ENCODE results near the gene PYGM.

Gene PYGM

GRCh38 chr11:64801561-64802369 lies 42.0 kb upstream of the PYGM start:
- no peak for DNase-seq (ENCODE audit: insufficient read length, low spot score)
- FAIRE-seq: no peak
- TF ChIP-seq, protein P1, sequence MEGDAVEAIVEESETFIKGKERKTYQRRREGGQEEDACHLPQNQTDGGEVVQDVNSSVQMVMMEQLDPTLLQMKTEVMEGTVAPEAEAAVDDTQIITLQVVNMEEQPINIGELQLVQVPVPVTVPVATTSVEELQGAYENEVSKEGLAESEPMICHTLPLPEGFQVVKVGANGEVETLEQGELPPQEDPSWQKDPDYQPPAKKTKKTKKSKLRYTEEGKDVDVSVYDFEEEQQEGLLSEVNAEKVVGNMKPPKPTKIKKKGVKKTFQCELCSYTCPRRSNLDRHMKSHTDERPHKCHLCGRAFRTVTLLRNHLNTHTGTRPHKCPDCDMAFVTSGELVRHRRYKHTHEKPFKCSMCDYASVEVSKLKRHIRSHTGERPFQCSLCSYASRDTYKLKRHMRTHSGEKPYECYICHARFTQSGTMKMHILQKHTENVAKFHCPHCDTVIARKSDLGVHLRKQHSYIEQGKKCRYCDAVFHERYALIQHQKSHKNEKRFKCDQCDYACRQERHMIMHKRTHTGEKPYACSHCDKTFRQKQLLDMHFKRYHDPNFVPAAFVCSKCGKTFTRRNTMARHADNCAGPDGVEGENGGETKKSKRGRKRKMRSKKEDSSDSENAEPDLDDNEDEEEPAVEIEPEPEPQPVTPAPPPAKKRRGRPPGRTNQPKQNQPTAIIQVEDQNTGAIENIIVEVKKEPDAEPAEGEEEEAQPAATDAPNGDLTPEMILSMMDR (IDR thresholded peaks at IDR 0.05; ENCODE audit: insufficient read depth, missing control alignments): no peak

DNA sequence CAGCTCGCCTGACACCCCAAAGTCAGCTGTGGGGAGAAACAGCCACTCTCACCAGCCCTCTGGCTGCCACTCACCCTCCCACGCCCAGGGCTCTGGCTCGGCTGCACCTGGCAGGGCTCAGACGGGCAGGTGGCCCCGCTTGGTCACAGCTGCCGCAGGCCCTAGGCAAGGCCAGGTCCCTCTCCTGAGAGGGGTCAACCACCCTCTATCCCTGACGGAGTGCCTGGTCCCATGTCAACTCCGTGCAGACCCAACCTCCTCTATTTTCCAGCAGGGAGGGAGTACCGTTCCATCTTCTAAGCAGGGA lies 41.3 kb upstream of the PYGM start:
- DNase-seq (ENCODE audit: insufficient read length, low spot score) (no peak), FAIRE-seq (no peak)
- TF ChIP-seq, protein P1 (IDR thresholded peaks at IDR 0.05; ENCODE audit: insufficient read depth, missing control alignments): no peak

GRCh38 chr11:64800303-64801157 lies 40.8 kb upstream of the PYGM start:
- DNase-seq (ENCODE audit: insufficient read length, low spot score) (no peak), FAIRE-seq (no peak)

DNA sequence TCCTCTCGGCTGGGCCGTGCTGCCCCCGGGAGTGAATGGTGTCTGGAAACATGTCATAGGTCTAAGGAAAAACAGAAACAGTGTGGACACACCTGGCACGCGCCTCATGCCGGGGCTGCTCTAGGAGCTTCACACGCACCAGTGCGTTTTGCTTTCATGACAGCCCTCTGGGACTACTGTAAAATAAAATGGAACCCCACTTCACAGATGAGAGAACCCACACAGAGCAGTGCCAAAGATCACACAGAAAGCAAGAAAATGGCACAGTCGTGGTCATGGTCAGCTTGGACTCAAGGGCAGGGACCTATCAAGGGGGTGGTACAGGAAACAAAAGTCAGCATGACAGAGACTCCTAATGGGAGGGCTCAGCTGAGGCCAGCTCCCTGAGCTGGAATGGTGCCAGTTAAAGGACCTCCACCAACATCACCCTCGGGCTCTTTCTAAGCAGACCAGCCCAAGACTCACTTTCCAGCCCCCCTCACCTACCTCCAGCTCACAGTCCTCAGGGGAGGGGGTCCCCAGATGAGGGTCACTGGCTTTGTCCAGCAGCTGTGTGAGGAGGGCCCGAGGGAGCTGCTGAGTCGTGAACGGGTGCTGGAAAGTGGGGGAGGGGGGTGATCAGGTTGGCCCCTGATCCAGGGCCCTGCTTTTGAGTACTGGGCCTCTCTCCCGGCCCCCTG lies 40.0 kb upstream of the PYGM start:
- no peak for FAIRE-seq
- DNase-seq (ENCODE audit: insufficient read length, low spot score): no peak
- TF ChIP-seq, protein P1 (IDR thresholded peaks at IDR 0.05; ENCODE audit: insufficient read depth, missing control alignments): no peak

More at GRCh38 chr11:64800303-64801157, 40.8 kb upstream of the PYGM start:
- TF ChIP-seq, protein P1 (IDR thresholded peaks at IDR 0.05; ENCODE audit: insufficient read depth, missing control alignments): no peak

- no peak for DNase-seq (ENCODE audit: insufficient read length, low spot score)
- TF ChIP-seq, protein P1 (IDR thresholded peaks at IDR 0.05; ENCODE audit: insufficient read depth, missing control alignments): no peak
- no peak for FAIRE-seq
Measured at GRCh38 chr11:64799256-64799622, 39.5 kb upstream of the PYGM start.

DNA sequence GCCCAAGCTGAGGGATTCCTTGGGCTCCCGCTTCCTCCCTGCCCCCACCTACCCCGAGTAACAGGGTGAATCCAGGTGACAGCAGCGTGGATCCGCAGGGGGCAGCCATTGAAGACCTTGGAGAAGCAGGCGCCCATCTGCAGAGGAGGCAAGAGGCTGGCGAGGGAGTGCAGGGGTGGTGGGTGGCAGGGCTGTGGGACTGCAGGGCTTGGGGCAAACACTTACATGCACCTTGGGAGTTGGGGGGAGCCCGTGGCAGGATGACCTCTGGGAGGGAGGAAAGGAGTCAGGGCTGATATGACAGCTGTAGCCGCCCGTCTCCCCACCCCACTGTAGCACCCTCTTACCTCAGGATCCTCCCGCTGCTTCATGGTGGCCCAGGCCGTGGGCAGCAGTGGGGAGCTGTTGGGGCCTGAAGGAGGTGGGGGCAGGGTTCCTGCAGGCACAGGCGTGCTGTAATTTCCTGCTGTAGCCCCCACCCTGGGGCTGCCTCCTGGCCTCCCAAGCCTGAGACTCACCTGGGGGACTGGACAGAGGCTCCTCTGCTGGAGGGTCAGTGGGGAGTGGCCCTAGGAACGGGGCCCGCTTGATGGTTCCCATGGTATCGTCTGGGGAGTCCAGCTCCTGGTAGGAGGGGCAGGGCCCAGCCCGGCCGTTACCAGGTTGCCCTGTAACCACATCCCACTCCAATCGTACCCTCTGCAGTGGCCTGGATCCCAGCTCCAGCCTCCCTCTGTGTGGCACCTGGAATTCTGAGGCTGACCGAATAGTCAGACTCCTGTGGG lies 37.2 kb upstream of the PYGM start:
- TF ChIP-seq, protein P1 (IDR thresholded peaks at IDR 0.05; ENCODE audit: insufficient read depth, missing control alignments): no peak
- FAIRE-seq (no peak), DNase-seq (ENCODE audit: insufficient read length, low spot score) (no peak)
